ENCODE data around the gene SNX1. TPM values are rescaled to one million over a fixed set of nuclear protein-coding genes. Genes with fewer than 3 reads are reported as not detected.

Gene SNX1
- total RNA-seq, 1 donor from 2014 or later: 72.2 TPM

DNA sequence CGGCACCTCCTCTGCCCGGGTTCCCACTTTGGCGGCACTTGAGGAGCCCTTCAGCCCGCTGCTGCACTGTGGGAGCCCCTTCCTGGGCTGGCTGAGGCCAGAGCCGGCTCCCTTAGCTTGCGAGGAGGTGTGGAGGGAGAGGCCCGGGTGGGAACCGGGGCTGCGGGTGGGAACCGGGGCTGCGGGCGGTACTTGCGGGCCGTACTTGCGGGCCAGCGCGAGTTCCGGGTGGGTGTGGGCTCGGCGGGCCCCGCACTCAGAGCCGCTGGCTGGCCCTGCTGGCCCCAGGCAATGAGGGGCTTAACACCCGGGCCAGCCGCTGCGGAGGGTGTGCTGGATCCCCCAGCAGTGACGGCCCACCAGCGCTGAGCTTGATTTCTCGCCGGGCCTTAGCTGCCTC lies 35.1 kb upstream of the SNX1 start:
- no peaks in the 10 kb centered on the region for H3K36me3 Mint-ChIP-seq (ENCODE audit: low read depth)
- H3K4me1 Mint-ChIP-seq (ENCODE audit: low read depth): peaks cover 3% of the 10 kb centered on the region
- TF ChIP-seq, protein P1, sequence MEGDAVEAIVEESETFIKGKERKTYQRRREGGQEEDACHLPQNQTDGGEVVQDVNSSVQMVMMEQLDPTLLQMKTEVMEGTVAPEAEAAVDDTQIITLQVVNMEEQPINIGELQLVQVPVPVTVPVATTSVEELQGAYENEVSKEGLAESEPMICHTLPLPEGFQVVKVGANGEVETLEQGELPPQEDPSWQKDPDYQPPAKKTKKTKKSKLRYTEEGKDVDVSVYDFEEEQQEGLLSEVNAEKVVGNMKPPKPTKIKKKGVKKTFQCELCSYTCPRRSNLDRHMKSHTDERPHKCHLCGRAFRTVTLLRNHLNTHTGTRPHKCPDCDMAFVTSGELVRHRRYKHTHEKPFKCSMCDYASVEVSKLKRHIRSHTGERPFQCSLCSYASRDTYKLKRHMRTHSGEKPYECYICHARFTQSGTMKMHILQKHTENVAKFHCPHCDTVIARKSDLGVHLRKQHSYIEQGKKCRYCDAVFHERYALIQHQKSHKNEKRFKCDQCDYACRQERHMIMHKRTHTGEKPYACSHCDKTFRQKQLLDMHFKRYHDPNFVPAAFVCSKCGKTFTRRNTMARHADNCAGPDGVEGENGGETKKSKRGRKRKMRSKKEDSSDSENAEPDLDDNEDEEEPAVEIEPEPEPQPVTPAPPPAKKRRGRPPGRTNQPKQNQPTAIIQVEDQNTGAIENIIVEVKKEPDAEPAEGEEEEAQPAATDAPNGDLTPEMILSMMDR (IDR thresholded peaks at IDR 0.05): no peak
- no peaks in the 10 kb centered on the region for H3K27me3 Mint-ChIP-seq (ENCODE audit: low read depth)
- no peak overlapping the region for H3K27ac Mint-ChIP-seq (ENCODE audit: unreplicated experiment)
- no peaks in the 10 kb centered on the region for H3K9me3 Mint-ChIP-seq (ENCODE audit: low read depth)
- H3K4me3 Mint-ChIP-seq (ENCODE audit: unreplicated experiment): no peak overlapping the region
- no peak for DNase-seq (ENCODE audit: low spot score)

DNA sequence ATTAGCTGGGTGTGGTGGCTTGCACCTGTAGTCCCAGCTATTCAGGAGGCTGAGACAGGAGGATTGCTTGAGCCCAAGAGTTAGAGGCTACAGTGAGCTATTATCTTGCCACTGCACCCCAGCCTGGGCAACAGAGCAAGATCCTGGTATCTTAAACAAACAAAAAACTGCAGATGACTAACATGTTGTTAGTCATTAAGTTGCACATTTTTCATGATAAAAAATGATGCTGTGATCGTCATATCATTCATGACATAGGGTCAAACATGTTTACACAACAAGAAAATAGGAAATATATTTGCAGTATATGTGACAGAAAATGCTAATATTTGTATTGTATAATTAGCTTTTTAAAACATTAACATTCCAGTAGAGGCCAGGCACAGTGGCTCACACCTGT lies 29.3 kb upstream of the SNX1 start:
- Mint-ChIP-seq H3K4me1 (ENCODE audit: low read depth) (peaks cover 13% of the 10 kb centered on the region), H3K27ac (ENCODE audit: unreplicated experiment) (no peak overlapping the region), H3K4me3 (ENCODE audit: unreplicated experiment) (no peak overlapping the region), H3K36me3 (ENCODE audit: low read depth) (no peaks in the 10 kb centered on the region), H3K9me3 (ENCODE audit: low read depth) (no peaks in the 10 kb centered on the region), H3K27me3 (ENCODE audit: low read depth) (no peaks in the 10 kb centered on the region)
- DNase-seq (ENCODE audit: low spot score): no peak
- TF ChIP-seq, protein P1 (IDR thresholded peaks at IDR 0.05): no peak

DNA sequence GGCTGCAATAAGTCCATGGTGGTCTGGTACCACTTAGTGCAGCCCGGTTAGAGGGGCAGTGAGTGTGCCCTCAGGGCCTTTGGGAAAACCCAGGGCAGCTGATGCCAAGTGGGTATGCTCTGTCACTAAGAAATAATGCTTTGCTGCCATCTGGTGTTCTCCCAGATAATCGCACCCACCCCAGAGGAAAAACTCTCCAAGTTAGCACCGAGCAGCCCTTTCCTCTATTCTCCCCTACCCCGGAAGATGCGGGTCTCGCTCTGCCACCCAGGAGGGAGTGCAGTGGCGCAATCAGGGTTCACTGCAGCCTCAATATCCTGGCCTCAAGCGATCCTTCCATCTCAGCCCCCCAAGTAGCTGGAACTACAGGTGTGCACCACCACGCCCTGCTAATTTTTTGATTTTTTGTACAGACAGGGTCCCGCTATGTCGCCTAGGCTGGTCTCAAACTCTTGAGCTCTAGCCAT lies 28.2 kb upstream of the SNX1 start:
- no peaks in the 10 kb centered on the region for H3K27me3 Mint-ChIP-seq (ENCODE audit: low read depth)
- H3K27ac Mint-ChIP-seq (ENCODE audit: unreplicated experiment): no peak overlapping the region
- peaks cover 24% of the 10 kb centered on the region for H3K4me1 Mint-ChIP-seq (ENCODE audit: low read depth)
- TF ChIP-seq, protein P1 (IDR thresholded peaks at IDR 0.05): peak; percentile 93
- no peak overlapping the region for H3K4me3 Mint-ChIP-seq (ENCODE audit: unreplicated experiment)
- DNase-seq (ENCODE audit: low spot score): no peak
- H3K36me3 Mint-ChIP-seq (ENCODE audit: low read depth): peaks cover under 1% of the 10 kb centered on the region
- no peaks in the 10 kb centered on the region for H3K9me3 Mint-ChIP-seq (ENCODE audit: low read depth)

DNA sequence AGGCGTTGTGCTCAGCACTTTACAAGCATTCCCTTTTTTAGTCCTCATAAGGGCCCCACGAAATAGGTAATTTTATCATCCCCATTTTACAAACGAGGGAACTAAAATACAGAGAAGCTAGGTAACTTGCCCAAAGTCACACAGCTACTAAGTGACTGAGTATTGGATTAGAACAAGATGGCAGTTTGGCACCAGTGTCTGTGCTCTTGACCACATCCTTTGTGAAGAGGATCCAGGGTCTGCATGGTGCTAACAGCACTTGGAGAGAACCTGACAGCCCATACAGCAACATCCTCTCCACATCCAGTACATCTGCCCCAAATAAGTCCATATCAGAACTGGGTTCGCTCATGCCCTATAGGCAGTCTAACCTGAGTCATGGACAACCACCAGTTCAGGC lies 27.6 kb upstream of the SNX1 start:
- H3K27ac Mint-ChIP-seq (ENCODE audit: unreplicated experiment): no peak overlapping the region
- H3K36me3 Mint-ChIP-seq (ENCODE audit: low read depth): peaks cover 2% of the 10 kb centered on the region
- TF ChIP-seq, protein P1 (IDR thresholded peaks at IDR 0.05): no peak
- no peaks in the 10 kb centered on the region for H3K27me3 Mint-ChIP-seq (ENCODE audit: low read depth)
- DNase-seq (ENCODE audit: low spot score): no peak
- H3K4me3 Mint-ChIP-seq (ENCODE audit: unreplicated experiment): no peak overlapping the region
- no peaks in the 10 kb centered on the region for H3K9me3 Mint-ChIP-seq (ENCODE audit: low read depth)
- peaks cover 28% of the 10 kb centered on the region for H3K4me1 Mint-ChIP-seq (ENCODE audit: low read depth)

DNA sequence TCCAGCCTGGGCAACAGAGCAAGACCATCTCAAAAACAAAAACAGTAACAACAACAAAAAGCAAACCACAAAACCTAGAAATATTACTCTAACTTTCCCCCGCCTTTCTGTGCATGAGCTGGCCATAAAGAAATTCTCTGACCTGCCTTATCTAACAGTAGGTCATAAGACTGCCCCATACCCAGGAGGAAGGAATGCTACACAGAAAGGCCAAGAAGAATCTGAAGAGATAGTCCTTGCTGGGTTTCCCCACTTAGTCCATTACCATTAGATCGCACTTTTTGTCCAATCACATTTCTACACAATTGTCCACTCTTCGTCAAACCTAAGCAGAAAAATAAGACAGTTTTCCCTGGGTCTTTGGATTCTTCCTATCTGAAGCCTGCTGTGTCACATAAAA lies 25.7 kb upstream of the SNX1 start:
- no peaks in the 10 kb centered on the region for H3K9me3 Mint-ChIP-seq (ENCODE audit: low read depth)
- H3K27me3 Mint-ChIP-seq (ENCODE audit: low read depth): no peaks in the 10 kb centered on the region
- TF ChIP-seq, protein P1 (IDR thresholded peaks at IDR 0.05): no peak
- H3K27ac Mint-ChIP-seq (ENCODE audit: unreplicated experiment): peak overlapping the region; percentile 59
- H3K4me1 Mint-ChIP-seq (ENCODE audit: low read depth): peaks cover 25% of the 10 kb centered on the region
- peaks cover 5% of the 10 kb centered on the region for H3K36me3 Mint-ChIP-seq (ENCODE audit: low read depth)
- no peak for DNase-seq (ENCODE audit: low spot score)
- H3K4me3 Mint-ChIP-seq (ENCODE audit: unreplicated experiment): no peak overlapping the region

Data from chondrocyte (in vitro differentiated cells).